T47D (cell line): Measurements from ENCODE around the gene LRMDA.

Experiments used
- DNase-seq, 2 experiments: peaks; one replicate each; pipeline versions ENCODE4 v3.0.0 to v3.0.0-alpha.2; 2011 to 2012; ENCODE audit warnings: low read depth in 1 of 2, low spot score in 1 of 2
- JUND ChIP-seq: IDR thresholded peaks from 2 replicates; pipeline ENCODE4 v1.6.1; 2012; ENCODE audit warnings: low read depth
- in situ Hi-C: cut with HindIII; loops from 2 replicates; pipeline ENCODE4 v1.10.0; 2016; ENCODE audit warnings: low sequenced_read_pairs, low pct_unique_long_range_greater_than_20kb

Gene LRMDA

GRCh38 chr10:75980419-75981002 lies 549.1 kb downstream of the LRMDA start:
- in situ Hi-C loops, result no loop called here
- no peak for DNase-seq
- TF ChIP-seq JUND, result no peak

GRCh38 chr10:75982611-75983369 lies 551.4 kb downstream of the LRMDA start:
- in situ Hi-C loops, result no loop called here
- no peak for TF ChIP-seq JUND
- DNase-seq, result no peak

- in situ Hi-C loops, result no loop called here
- no peak for TF ChIP-seq JUND
- DNase-seq, result no peak
Observed at GRCh38 chr10:75984067-75984466, 552.6 kb downstream of the LRMDA start.

- no peak for TF ChIP-seq JUND
- no peak for DNase-seq
- in situ Hi-C loops, result no loop called here
Observed at GRCh38 chr10:75987616-75988015, 556.2 kb downstream of the LRMDA start.

- no peak for TF ChIP-seq JUND
- in situ Hi-C loops, result no loop called here
- DNase-seq, result no peak
Observed at GRCh38 chr10:75994357-75995040, 563.1 kb downstream of the LRMDA start.

- in situ Hi-C loops, result no loop called here
- no peak for TF ChIP-seq JUND
Observed at GRCh38 chr10:75995041-75995430, 563.6 kb downstream of the LRMDA start.

GRCh38 chr10:75995720-75996119 lies 564.3 kb downstream of the LRMDA start:
- no peak for TF ChIP-seq JUND
- in situ Hi-C loops, result no loop called here
- no peak for DNase-seq

More at GRCh38 chr10:75995041-75995430, 563.6 kb downstream of the LRMDA start:
- no peak for DNase-seq

GRCh38 chr10:75999001-75999400 lies 567.6 kb downstream of the LRMDA start:
- TF ChIP-seq JUND, result no peak
- DNase-seq, result no peak
- in situ Hi-C loops, result no loop called here

GRCh38 chr10:75999515-76000209 lies 568.2 kb downstream of the LRMDA start:
- TF ChIP-seq JUND, result no peak
- in situ Hi-C loops, result no loop called here
- no peak for DNase-seq

GRCh38 chr10:76000550-76000949 lies 569.1 kb downstream of the LRMDA start:
- no peak for TF ChIP-seq JUND
- no peak for DNase-seq
- in situ Hi-C loops, result no loop called here

- in situ Hi-C loops, result no loop called here
- DNase-seq, result no peak
- no peak for TF ChIP-seq JUND
Observed at GRCh38 chr10:76001019-76001418, 569.6 kb downstream of the LRMDA start.

GRCh38 chr10:76001461-76001860 lies 570.0 kb downstream of the LRMDA start:
- TF ChIP-seq JUND, result no peak
- in situ Hi-C loops, result no loop called here

GRCh38 chr10:76002262-76002854 lies 570.9 kb downstream of the LRMDA start:
- DNase-seq, result no peak
- in situ Hi-C loops, result no loop called here
- no peak for TF ChIP-seq JUND

More at GRCh38 chr10:76001461-76001860, 570.0 kb downstream of the LRMDA start:
- DNase-seq, result no peak
